NB4 (cell line): ENCODE measurements around the gene PPFIBP2.

ENCODE experiments used
- DNase-seq: peaks from one replicate; pipeline ENCODE4 v3.0.0; 2010; ENCODE audit warnings: low read depth
- H3K4me3 ChIP-seq: one replicate; pipeline ENCODE4 v1.5.1; 2011; ENCODE audit warnings: mild to moderate bottlenecking, low read depth, low read length, moderate library complexity
- CTCF ChIP-seq: IDR thresholded peaks from one replicate; pipeline ENCODE4 v1.5.1; 2012; ENCODE audit warnings: low read depth, low read length
- MAX ChIP-seq: IDR thresholded peaks from 2 replicates; pipeline ENCODE4 v1.6.1; 2011; ENCODE audit warnings: low read depth, low read length
- MYC ChIP-seq: IDR thresholded peaks from 2 replicates; pipeline ENCODE4 v1.6.1; 2011; ENCODE audit warnings: low read depth, low read length
- POLR2A ChIP-seq: IDR thresholded peaks from 2 replicates; pipeline ENCODE4 v1.6.1; 2011; ENCODE audit warnings: mild to moderate bottlenecking; ENCODE audit not compliant: insufficient read length; ENCODE audit errors: extremely low read depth

PPFIBP2 gene

GRCh38 chr11:7558046-7558445, 44.2 kb downstream of the PPFIBP2 start:
- no peak overlapping the region for H3K4me3 ChIP-seq
- no peak for DNase-seq
- TF ChIP-seq CTCF (no peak), MYC (no peak), POLR2A (no peak), MAX (no peak)

DNA sequence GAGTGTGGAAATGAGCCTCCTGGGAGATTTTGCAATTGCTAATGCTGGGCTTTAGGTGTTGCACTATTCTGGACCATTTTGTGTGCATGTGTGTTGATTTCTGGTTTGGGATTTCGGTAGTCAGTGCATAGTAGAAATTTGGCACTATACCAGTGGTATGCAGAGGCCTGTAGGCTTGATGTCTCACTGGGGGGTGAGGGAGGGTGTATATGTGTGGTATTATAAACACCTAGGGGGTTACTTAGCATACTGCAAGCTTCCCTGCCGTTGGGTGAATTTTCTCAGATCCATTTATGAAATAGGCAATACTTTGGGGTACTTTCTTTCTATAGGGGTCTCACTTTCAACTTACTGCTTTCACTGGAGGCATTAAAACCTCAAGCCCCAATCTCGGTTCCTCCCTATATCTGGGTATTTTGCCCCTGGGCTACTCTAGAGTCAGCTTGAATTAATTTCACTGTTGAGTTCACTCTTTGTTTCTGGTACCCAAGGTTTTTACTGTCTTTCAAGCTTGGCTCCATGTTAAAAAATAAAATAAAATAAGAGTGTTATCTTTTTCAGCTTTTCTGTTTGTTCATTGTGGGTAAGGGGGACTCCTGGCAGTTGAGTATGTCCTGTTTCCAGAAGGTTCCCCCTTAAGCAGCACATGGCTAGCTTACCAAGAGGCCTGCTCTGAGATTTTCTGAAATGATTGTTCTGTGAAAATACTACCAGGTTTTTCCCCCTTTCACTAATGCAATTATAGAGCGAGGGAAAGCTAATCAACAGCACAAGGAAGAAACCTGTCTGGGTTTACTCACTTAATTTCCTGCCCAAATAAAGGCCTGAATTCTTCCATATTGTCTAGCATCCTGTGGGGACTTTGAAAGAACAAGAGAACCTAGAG, 45.8 kb downstream of the PPFIBP2 start:
- no peak overlapping the region for H3K4me3 ChIP-seq
- no peak for TF ChIP-seq CTCF
- no peak for TF ChIP-seq POLR2A
- TF ChIP-seq MAX, result no peak
- no peak for TF ChIP-seq MYC
- DNase-seq, result no peak

GRCh38 chr11:7561562-7561961, 47.8 kb downstream of the PPFIBP2 start:
- TF ChIP-seq CTCF (no peak), MAX (no peak)
- no peak overlapping the region for H3K4me3 ChIP-seq
- no peak for DNase-seq

GRCh38 chr11:7563281-7563680, 49.5 kb downstream of the PPFIBP2 start:
- DNase-seq, result no peak
- no peak for TF ChIP-seq POLR2A
- TF ChIP-seq MAX, result no peak
- no peak for TF ChIP-seq CTCF
- TF ChIP-seq MYC, result no peak
- no peak overlapping the region for H3K4me3 ChIP-seq

DNA sequence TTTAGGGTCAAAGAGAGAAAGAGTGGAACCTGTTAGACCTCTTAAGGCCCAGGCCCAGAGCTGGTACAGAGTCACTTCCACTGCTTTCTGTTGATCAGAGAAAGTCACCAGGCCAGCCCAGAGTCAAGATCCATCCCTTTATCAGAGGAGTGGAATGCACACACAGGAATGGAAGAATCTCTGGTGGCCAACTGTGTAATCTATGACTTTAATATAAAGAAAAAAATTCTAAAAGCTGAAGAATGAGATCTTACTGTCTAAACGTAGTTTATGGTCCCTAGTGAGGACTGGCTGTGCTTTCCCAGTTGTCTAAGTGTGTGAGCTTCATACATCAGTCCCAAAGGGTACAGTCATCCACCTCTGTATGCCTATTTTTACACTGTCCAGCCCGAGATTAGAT, 51.0 kb downstream of the PPFIBP2 start:
- no peak overlapping the region for H3K4me3 ChIP-seq
- TF ChIP-seq MAX (no peak), POLR2A (no peak), MYC (no peak), CTCF (no peak)
- DNase-seq, result no peak
